GM13976 (cell line): Measurements from ENCODE around the gene CD68.
"Not testable (repeated sequence)": the region's sequence is repeated elsewhere in the genome, so short reads cannot be mapped to it uniquely, and the experiment has no call there.

ENCODE experiments used
- DNase-seq: peaks from one replicate; pipeline ENCODE4 v3.0.0; 2012; ENCODE audit warnings: low spot score
- CTCF ChIP-seq: IDR thresholded peaks from 2 replicates; pipeline ENCODE4 v1.5.1; 2012; ENCODE audit warnings: borderline replicate concordance, mild to moderate bottlenecking; ENCODE audit not compliant: insufficient read depth; ENCODE audit errors: extremely low read depth, missing control alignments, control extremely low read depth
- in situ Hi-C: fragments of 300-500 bp; cut with MboI; formaldehyde crosslinking; loops from one replicate; pipeline ENCODE4 v1.12.0; 2022; ENCODE audit warnings: low sequenced_read_pairs, mixed read lengths, inconsistent platforms; ENCODE audit not compliant: unreplicated experiment

Gene CD68

GRCh38 chr17:7614425-7615264 is 35.2 kb downstream of the CD68 start, which contains the start of gene FXR2:
TSS of gene FXR2 (minus strand) at chr17:7614897. CDS start at chr17:7614532, 365 bp downstream.
- in situ Hi-C loops: no loop called here
- TF ChIP-seq CTCF: peak; percentile 57
- peak; percentile 99 for DNase-seq

GRCh38 chr17:7615265-7615747 is 35.9 kb downstream of the CD68 start:
- in situ Hi-C loops: no loop called here
- DNase-seq: no peak
- TF ChIP-seq CTCF: no peak

- TF ChIP-seq CTCF: no peak
- in situ Hi-C loops: no loop called here
- DNase-seq: no peak
These were observed 39.2 kb downstream of the CD68 start for GRCh38 chr17:7618608-7619007.

DNA sequence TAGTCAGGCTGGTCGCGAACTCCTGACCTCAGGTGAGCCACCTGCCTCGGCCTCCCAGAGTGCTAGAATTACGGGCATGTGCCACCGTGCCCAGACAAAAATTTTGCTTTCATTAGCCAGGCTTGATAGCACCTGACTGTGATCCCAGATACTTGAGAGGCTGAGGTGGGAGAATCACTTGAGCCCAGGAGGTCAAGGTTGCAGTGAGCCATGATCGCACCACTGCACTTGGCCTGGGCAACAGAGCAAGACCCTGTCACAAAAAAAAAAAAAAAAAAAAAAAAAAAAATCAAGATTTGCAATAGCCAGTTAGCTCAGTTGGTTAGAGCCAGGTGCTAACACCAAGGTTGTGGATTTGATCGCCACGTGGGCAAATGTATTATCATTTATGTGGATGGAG is 41.4 kb downstream of the CD68 start:
- no peak for TF ChIP-seq CTCF
- in situ Hi-C loops: no loop called here
- DNase-seq: no peak

- TF ChIP-seq CTCF: no peak
- in situ Hi-C loops: no loop called here
- DNase-seq: no peak
These were observed 44.2 kb downstream of the CD68 start for GRCh38 chr17:7623661-7624060.

DNA sequence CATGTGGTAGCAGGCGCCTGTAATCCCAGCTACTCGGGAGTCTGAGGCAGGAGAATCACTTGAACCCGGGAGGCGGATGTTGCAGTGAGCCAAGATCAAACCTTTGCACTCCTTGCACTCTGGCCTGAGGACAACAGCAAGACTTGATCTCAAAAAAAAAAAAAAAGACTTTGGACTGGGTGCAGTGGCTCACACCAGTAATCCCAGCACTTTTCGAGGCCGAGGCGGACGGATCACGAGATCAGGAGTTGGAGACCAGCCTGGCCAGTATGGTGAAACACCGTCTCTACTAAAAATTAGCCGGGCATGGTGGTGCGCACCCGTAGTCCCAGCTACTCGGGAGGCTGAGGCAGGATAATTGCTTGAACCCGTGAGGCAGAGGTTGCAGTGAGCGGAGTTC is 46.3 kb downstream of the CD68 start:
- DNase-seq, in situ Hi-C loops: not testable (repeated sequence)

DNA sequence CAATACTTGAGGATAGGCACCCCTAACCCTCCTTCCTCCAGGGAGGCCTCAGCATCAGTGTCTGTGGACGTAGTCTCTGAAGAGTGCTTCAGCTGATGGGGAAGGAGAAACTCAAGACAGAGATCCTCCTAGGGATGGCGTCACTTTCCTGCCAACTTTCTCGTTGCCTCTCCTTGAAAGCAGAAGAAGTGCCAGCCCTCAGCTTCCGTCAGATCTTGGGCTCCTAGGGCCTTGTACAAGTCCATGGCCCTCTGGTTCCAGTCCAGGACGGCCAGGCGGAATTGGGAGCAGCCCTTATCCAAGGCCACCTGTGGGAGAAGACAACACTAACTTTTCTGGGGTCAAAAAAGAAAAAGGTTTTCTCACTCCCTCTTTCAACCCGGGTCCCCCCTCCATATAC is 46.9 kb downstream of the CD68 start:
- no peak for TF ChIP-seq CTCF
- in situ Hi-C loops: no loop called here
- DNase-seq: no peak
